Measurements from ENCODE around the gene FADS1. TPM values are rescaled to one million over a fixed set of nuclear protein-coding genes. Genes with fewer than 3 reads are reported as not detected.

Gene FADS1
- total and polyA plus RNA-seq, 2 donors from 2014 or later = 6.7 to 19.5 TPM

GRCh38 chr11:61768376-61769076 is 48.3 kb downstream of the FADS1 start:
- H3K27ac ChIP-seq (ENCODE audit: low read depth in 2 of 2, low read length in 2 of 2) = no peak overlapping the region
- no peak overlapping the region for H3K9ac ChIP-seq (ENCODE audit: low read length in 3 of 3)
- intact Hi-C loops (cut with DNase I) = no loop called here
- FAIRE-seq (no peak), DNase-seq (no peak)
- H3K4me1 ChIP-seq (ENCODE audit: control insufficient read depth in 2 of 3, insufficient read depth in 2 of 3, low read depth in 1 of 3, low read length in 3 of 3) = peaks cover 0 to 7% (median 0%) of the 10 kb centered on the region in 3 donors
- no peaks in the 10 kb centered on the region for H3K27me3 ChIP-seq (ENCODE audit: control insufficient read depth, insufficient read depth, low read length)
- no peaks in the 10 kb centered on the region for H3K9me3 ChIP-seq (ENCODE audit: control insufficient read depth in 2 of 3, insufficient read depth in 1 of 3, low read length in 3 of 3)
- no peak overlapping the region for H3K4me3 ChIP-seq (ENCODE audit: low read length in 3 of 3)
- TF ChIP-seq CTCF (IDR thresholded peaks at IDR 0.05; ENCODE audit: borderline replicate concordance, extremely low read depth, insufficient read depth) = no peak
- no peaks in the 10 kb centered on the region for H3K36me3 ChIP-seq (ENCODE audit: control insufficient read depth in 2 of 3, insufficient read depth in 3 of 3, low read length in 3 of 3)

- no peak for TF ChIP-seq CTCF (IDR thresholded peaks at IDR 0.05; ENCODE audit: borderline replicate concordance, extremely low read depth, insufficient read depth)
- intact Hi-C loops (cut with DNase I) = no loop called here
These were observed 50.4 kb downstream of the FADS1 start for GRCh38 chr11:61766353-61766841.

GRCh38 chr11:61765550-61766253 is 51.1 kb downstream of the FADS1 start:
- Histone ChIP-seq H3K4me1 (ENCODE audit: control insufficient read depth in 2 of 3, insufficient read depth in 2 of 3, low read depth in 1 of 3, low read length in 3 of 3) (no peaks in the 10 kb centered on the region), H3K36me3 (ENCODE audit: control insufficient read depth in 2 of 3, insufficient read depth in 3 of 3, low read length in 3 of 3) (no peaks in the 10 kb centered on the region), H3K4me3 (ENCODE audit: low read length in 3 of 3) (no peak overlapping the region), H3K9me3 (ENCODE audit: control insufficient read depth in 2 of 3, insufficient read depth in 1 of 3, low read length in 3 of 3) (no peaks in the 10 kb centered on the region), H3K27me3 (ENCODE audit: control insufficient read depth, insufficient read depth, low read length) (no peaks in the 10 kb centered on the region), H3K27ac (ENCODE audit: low read depth in 2 of 2, low read length in 2 of 2) (no peak overlapping the region), H3K9ac (ENCODE audit: low read length in 3 of 3) (no peak overlapping the region)
- no peak for TF ChIP-seq CTCF (IDR thresholded peaks at IDR 0.05; ENCODE audit: borderline replicate concordance, extremely low read depth, insufficient read depth)
- DNase-seq (no peak), FAIRE-seq (no peak)
- intact Hi-C loops (cut with DNase I) = no loop called here

More at GRCh38 chr11:61766353-61766841, 50.4 kb downstream of the FADS1 start:
- DNase-seq = peak in 3 of 5 donors; percentile 58 to 73 (median 61)
- no peak for FAIRE-seq
- Histone ChIP-seq H3K27me3 (ENCODE audit: control insufficient read depth, insufficient read depth, low read length) (no peaks in the 10 kb centered on the region), H3K27ac (ENCODE audit: low read depth in 2 of 2, low read length in 2 of 2) (no peak overlapping the region), H3K9ac (ENCODE audit: low read length in 3 of 3) (no peak overlapping the region), H3K4me1 (ENCODE audit: control insufficient read depth in 2 of 3, insufficient read depth in 2 of 3, low read depth in 1 of 3, low read length in 3 of 3) (no peaks in the 10 kb centered on the region), H3K9me3 (ENCODE audit: control insufficient read depth in 2 of 3, insufficient read depth in 1 of 3, low read length in 3 of 3) (no peaks in the 10 kb centered on the region), H3K36me3 (ENCODE audit: control insufficient read depth in 2 of 3, insufficient read depth in 3 of 3, low read length in 3 of 3) (no peaks in the 10 kb centered on the region), H3K4me3 (ENCODE audit: low read length in 3 of 3) (no peak overlapping the region)
